ENCODE results near the gene SCAMP2. TPM values are rescaled to one million over a fixed set of nuclear protein-coding genes. Genes with fewer than 3 reads are reported as not detected.

SCAMP2 gene
- total and polyA plus RNA-seq, 8 donors = 21.4 to 49.0 (median 33.8) TPM

DNA sequence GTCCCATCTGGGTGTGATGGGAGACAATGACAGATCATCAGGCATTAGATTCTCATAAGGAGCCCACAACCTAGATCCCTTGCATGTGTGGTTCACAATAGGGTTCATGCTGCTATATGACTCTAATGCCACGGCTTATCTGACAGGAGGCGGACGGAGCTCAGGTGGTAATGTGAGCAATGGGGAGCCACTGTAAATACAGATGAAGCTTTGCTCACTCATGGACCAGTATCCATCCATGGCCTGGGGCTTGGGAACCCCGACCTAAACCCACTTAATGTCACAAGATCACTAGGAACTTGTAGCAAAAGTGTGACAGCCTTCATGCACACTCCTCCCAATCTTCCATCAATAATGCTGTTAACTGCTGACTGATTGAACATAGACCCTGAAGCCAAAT lies 35.5 kb upstream of the SCAMP2 start:
- H3K4me1 ChIP-seq = peaks cover 0 to 17% (median 8%) of the 10 kb centered on the region in 3 donors
- no peaks in the 10 kb centered on the region for H3K27me3 ChIP-seq
- no peak for ATAC-seq
- no peak for FAIRE-seq
- no peak overlapping the region for H3K27ac ChIP-seq
- no peaks in the 10 kb centered on the region for H3K9me3 ChIP-seq
- H3K4me3 ChIP-seq = no peak overlapping the region
- intact Hi-C loops (cut with DNase I) = no loop called here
- H3K36me3 ChIP-seq = peaks cover 0 to 9% (median 0%) of the 10 kb centered on the region in 3 donors
- TF ChIP-seq, protein P1, sequence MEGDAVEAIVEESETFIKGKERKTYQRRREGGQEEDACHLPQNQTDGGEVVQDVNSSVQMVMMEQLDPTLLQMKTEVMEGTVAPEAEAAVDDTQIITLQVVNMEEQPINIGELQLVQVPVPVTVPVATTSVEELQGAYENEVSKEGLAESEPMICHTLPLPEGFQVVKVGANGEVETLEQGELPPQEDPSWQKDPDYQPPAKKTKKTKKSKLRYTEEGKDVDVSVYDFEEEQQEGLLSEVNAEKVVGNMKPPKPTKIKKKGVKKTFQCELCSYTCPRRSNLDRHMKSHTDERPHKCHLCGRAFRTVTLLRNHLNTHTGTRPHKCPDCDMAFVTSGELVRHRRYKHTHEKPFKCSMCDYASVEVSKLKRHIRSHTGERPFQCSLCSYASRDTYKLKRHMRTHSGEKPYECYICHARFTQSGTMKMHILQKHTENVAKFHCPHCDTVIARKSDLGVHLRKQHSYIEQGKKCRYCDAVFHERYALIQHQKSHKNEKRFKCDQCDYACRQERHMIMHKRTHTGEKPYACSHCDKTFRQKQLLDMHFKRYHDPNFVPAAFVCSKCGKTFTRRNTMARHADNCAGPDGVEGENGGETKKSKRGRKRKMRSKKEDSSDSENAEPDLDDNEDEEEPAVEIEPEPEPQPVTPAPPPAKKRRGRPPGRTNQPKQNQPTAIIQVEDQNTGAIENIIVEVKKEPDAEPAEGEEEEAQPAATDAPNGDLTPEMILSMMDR (IDR thresholded peaks at IDR 0.05) = no peak
- WGBS, 2 donors = 82 to 91% methylated on average over 4 of the region's 4 CpGs
- DNase-seq = no peak

DNA sequence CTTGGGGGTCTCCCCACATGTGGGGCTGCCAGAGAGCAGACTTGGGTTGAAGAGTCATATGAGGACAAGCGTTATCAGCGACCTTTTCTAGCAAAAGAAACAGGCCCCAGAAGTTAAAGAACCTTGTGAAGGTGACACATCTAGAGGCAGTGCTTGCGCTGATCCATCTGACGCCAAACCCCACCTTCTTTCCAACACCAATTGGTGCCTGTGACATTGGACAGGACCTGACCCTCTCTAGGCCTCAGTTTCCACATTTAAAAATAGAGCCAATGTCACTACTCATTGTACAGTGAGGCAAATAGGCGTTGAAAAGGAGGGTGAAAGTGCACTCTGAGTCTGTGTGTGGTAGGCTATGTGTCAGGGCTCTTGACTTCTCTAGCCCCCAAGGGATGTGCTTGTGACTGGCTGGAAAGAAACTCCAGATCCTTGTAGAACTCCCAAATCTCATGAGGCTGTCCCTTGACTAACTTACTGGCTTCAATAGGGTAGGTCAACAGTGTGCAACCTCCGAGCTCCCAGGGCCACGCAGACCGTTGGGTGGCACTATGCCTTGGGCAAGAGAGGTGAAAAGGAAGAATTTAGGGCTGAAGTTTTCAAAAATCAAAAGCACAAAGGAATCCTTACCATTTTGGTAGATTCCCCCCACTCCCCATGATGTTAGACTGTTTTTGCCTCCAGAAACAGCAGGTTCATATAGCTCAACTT lies 34.2 kb upstream of the SCAMP2 start:
- WGBS, 2 donors = 35 to 42% methylated on average over 8 of the region's 8 CpGs
- Histone ChIP-seq H3K27ac (peak overlapping the region; percentile 58 to 89 (median 81)), H3K4me3 (peak overlapping the region; percentile 62 to 94 (median 71)), H3K9me3 (no peaks in the 10 kb centered on the region), H3K27me3 (no peaks in the 10 kb centered on the region), H3K36me3 (peaks cover 0 to 12% (median 0%) of the 10 kb centered on the region in 3 donors), H3K4me1 (peaks cover 0 to 17% (median 8%) of the 10 kb centered on the region in 3 donors)
- TF ChIP-seq, protein P1 (IDR thresholded peaks at IDR 0.05) = no peak
- intact Hi-C loops (cut with DNase I) = no loop called here
- ATAC-seq (peak; percentile 31 to 44 (median 34)), FAIRE-seq (no peak), DNase-seq (peak in 1 of 6 donors; percentile 22)

DNA sequence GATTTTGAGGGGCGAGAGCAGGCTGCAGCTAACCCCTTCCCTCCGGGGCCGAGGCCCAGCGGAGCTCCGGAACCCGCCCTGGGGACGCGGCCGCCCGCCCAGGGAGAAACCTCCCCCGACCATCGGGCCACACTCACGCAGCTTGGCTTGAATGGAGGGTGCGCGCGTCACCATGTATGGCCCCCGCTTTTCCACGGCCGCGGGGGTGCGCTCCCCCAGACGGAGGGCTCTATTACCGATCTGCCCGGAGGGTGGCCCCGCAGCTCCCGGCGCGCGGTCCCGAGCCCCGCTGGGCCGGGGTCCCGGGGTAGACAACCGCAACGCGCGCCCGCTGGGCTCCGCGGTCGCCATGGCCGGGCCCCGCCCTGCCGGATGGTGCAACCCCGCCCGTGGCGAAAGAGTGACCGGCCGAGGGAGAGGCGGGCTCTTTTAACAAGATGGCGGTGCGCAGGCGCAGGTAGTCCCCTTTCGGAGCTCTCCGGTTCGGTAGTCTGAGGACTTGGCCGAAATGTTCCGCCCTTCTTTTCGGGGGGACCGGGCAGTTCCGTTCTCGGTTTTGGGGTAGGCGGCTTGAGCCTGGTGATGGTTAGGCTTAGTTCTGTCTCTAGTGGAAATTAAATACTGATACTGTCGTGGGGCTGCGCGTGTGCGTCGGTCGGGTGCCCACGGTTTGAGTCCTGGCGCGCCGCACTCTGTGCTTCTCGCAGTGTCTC lies 33.4 kb upstream of the SCAMP2 start, which contains the start of gene FAM219B:
FAM219B (minus strand) TSS at position 402 of the 713 bp plus-strand sequence; CDS start at position 351, 51 bp downstream.
- Histone ChIP-seq H3K27me3 (no peaks in the 10 kb centered on the region), H3K9me3 (no peaks in the 10 kb centered on the region), H3K27ac (peak within 1 kb of the TSS; percentile 58 to 89 (median 81)), H3K4me1 (peaks cover 0 to 21% (median 8%) of the 10 kb centered on the region in 3 donors), H3K36me3 (peaks cover 0 to 15% (median 0%) of the 10 kb centered on the region in 3 donors), H3K4me3 (peak within 1 kb of the TSS; percentile 62 to 94 (median 71))
- TF ChIP-seq, protein P1 (IDR thresholded peaks at IDR 0.05) = no peak
- FAIRE-seq (no peak), ATAC-seq (peak; percentile 96 to 99 (median 98)), DNase-seq (peak; percentile 88 to 98 (median 93))
- 0% methylated on average over 67 to 74 of the region's 74 CpGs for WGBS, 2 donors
- intact Hi-C loops (cut with DNase I) = no loop called here

DNA sequence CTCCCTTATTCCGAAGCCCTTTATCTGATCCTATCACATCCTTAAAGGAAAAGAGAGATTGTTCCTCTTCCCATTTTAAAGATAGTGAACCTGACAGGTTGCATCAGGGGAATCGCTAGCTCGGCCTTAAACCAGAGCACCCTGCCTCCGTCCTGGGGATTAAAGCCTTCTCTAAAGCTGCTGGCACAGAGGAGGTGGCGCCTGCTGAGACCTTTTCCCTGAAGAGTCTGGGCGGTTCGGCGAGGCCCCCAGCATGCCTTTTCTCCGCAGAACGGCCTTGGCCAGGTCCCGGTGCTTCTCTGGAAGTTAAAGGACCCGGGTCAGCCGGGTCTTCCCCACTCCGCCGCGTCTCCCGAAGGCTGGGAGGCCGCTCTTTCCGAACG lies 32.9 kb upstream of the SCAMP2 start:
- DNase-seq = peak in 3 of 6 donors; percentile 21 to 64 (median 29)
- WGBS, 2 donors = 0 to 1% methylated on average over 20 of the region's 20 CpGs
- Histone ChIP-seq H3K4me3 (peak overlapping the region; percentile 62 to 94 (median 71)), H3K9me3 (no peaks in the 10 kb centered on the region), H3K27ac (peak overlapping the region; percentile 58 to 89 (median 81)), H3K27me3 (no peaks in the 10 kb centered on the region), H3K36me3 (peaks cover 0 to 15% (median 0%) of the 10 kb centered on the region in 3 donors), H3K4me1 (peaks cover 0 to 25% (median 8%) of the 10 kb centered on the region in 3 donors)
- TF ChIP-seq, protein P1 (IDR thresholded peaks at IDR 0.05) = no peak
- ATAC-seq = peak; percentile 30 to 50 (median 46)
- intact Hi-C loops (cut with DNase I) = no loop called here
- no peak for FAIRE-seq

Measured in pancreas (tissue), 10 donors.